Activated naive CD4-positive, alpha-beta T cell treated with Interleukin-2 at 50 U/mL for 16 hours (primary cell): ENCODE data around the gene PLXNA2.
A peak's percentile ranks its signal among the peaks of the same experiment; 100 is the strongest.

Experiments
- DNase-seq: peaks from one replicate; pipeline ENCODE4 v3.0.0-alpha.2; 2020

PLXNA2 gene

GRCh38 chr1:208004851-208005250 lies 239.3 kb downstream of the PLXNA2 start:
- DNase-seq, result no peak

GRCh38 chr1:208003241-208003640 lies 240.9 kb downstream of the PLXNA2 start:
- no peak for DNase-seq

- DNase-seq, result no peak
Measured at GRCh38 chr1:208002672-208003071, 241.5 kb downstream of the PLXNA2 start.

- DNase-seq, result no peak
Measured at GRCh38 chr1:208002078-208002477, 242.1 kb downstream of the PLXNA2 start.

GRCh38 chr1:208000504-208000903 lies 243.7 kb downstream of the PLXNA2 start:
- no peak for DNase-seq

- DNase-seq, result no peak
Measured at GRCh38 chr1:207999972-208000371, 244.2 kb downstream of the PLXNA2 start.

GRCh38 chr1:207999274-207999915 lies 244.8 kb downstream of the PLXNA2 start:
- no peak for DNase-seq

- DNase-seq, result no peak
Measured at GRCh38 chr1:207998691-207999090, 245.5 kb downstream of the PLXNA2 start.

GRCh38 chr1:207997486-207998268 lies 246.5 kb downstream of the PLXNA2 start:
- peak; percentile 44 for DNase-seq

GRCh38 chr1:207996636-207997035 lies 247.5 kb downstream of the PLXNA2 start:
- no peak for DNase-seq

- no peak for DNase-seq
Measured at GRCh38 chr1:207995576-207995975, 248.6 kb downstream of the PLXNA2 start.

- no peak for DNase-seq
Measured at GRCh38 chr1:207993477-207994445, 250.4 kb downstream of the PLXNA2 start.

- no peak for DNase-seq
Measured at GRCh38 chr1:207992677-207993236, 251.4 kb downstream of the PLXNA2 start.

GRCh38 chr1:207991583-207992026 lies 252.6 kb downstream of the PLXNA2 start:
- DNase-seq, result no peak

- no peak for DNase-seq
Measured at GRCh38 chr1:207990876-207991582, 253.2 kb downstream of the PLXNA2 start.

- no peak for DNase-seq
Measured at GRCh38 chr1:207990455-207990854, 253.7 kb downstream of the PLXNA2 start.

GRCh38 chr1:207988326-207989165 lies 255.6 kb downstream of the PLXNA2 start:
- DNase-seq, result no peak

- DNase-seq, result no peak
Measured at GRCh38 chr1:207987164-207987563, 257.0 kb downstream of the PLXNA2 start.

GRCh38 chr1:207985996-207986395 lies 258.2 kb downstream of the PLXNA2 start:
- no peak for DNase-seq

- no peak for DNase-seq
Measured at GRCh38 chr1:207984831-207985572, 259.2 kb downstream of the PLXNA2 start.
